ENCODE data around the gene TRIM32. TPM values are rescaled to one million over a fixed set of nuclear protein-coding genes. Genes with fewer than 3 reads are reported as not detected.

TRIM32 gene
- total and polyA plus RNA-seq, 2 of the 13 experiments (the other 11 are each of a cell fraction or from before 2014, with no cell fraction given): 6.5 to 7.7 TPM

- TF ChIP-seq ZBTB20 (CRISPR knock-in tag; IDR thresholded peaks at IDR 0.05; ENCODE audit: borderline replicate concordance, low read depth) (no peak), ZNF33A (CRISPR knock-in tag; IDR thresholded peaks at IDR 0.05; ENCODE audit: borderline replicate concordance) (no peak), ZNF225 (CRISPR knock-in tag; IDR thresholded peaks at IDR 0.05) (no peak), NR3C1 (CRISPR knock-in tag; IDR thresholded peaks at IDR 0.05) (no peak)
Observed at GRCh38 chr9:116685166-116685565, 1.9 kb upstream of the TRIM32 start (continued).

- Histone ChIP-seq H3K4me2 (ENCODE audit: low read depth, low read length) (peak overlapping the region; percentile 95), H2AFZ (ENCODE audit: low read length) (peak overlapping the region; percentile 99), H3K27me3 (ENCODE audit: control insufficient read depth in 1 of 2, insufficient read depth in 2 of 2, low read length in 2 of 2) (no peaks in the 10 kb centered on the region; a peak in 1 of 5 replicates), H3K4me3 (replicated peaks in 1 of 3; ENCODE audit: insufficient read depth in 1 of 3, low read depth in 2 of 3, low read length in 3 of 3) (peak overlapping the region; percentile 81 to 91 (median 83)), H3K9ac (ENCODE audit: insufficient read depth, low read depth, low read length) (peak overlapping the region; percentile 82), H3K36me3 (replicated peaks in 1 of 2; ENCODE audit: control insufficient read depth in 1 of 2, insufficient read depth in 2 of 2, low read length in 2 of 2) (no peaks in the 10 kb centered on the region), H3K4me1 (ENCODE audit: insufficient read depth, low read length) (peaks cover 55% of the 10 kb centered on the region), H3K27ac (ENCODE audit: extremely low read length, insufficient read depth, low read length) (peak overlapping the region; percentile 66), H4K20me1 (ENCODE audit: insufficient read depth, low read length) (no peaks in the 10 kb centered on the region), H3K79me2 (ENCODE audit: insufficient read depth, low read length) (peaks cover 22% of the 10 kb centered on the region), H3K9me3 (ENCODE audit: low read length) (peaks cover 5% of the 10 kb centered on the region; the same call in 1 of the 2 replicates)
- in situ Hi-C loops (cut with HindIII; ENCODE audit: extremely low pct_ligation_motif_present, low pct_unique_long_range_greater_than_20kb) (no loop called here), intact Hi-C loops (cut with micrococcal nuclease; ENCODE audit: unreplicated experiment) (loop anchor here (5.0 kb wide), 1 partner anchor 744 kb away; no protein-coding TSS in a partner anchor)
- DNase-seq (ENCODE audit: low spot score): no peak
- ChIA-PET POLR2A (interaction anchor here (1.4 to 2.0 kb wide), 5 partner anchors 16 to 742 kb away, joined by 3 to 8 read pairs (median 4); no protein-coding TSS in a partner anchor), CTCF (ENCODE audit: low intra/inter-chr PET ratio, low total read pairs) (no interaction called here)
- BruUV-seq (replicated peaks): no TSS peak
- peak; percentile 59; the same call in 1 of the 2 replicates for TF ChIP-seq CEBPB (IDR thresholded peaks at IDR 0.05; ENCODE audit: borderline replicate concordance, low read depth, low read length)
- no peak for TF ChIP-seq STAT6 (CRISPR knock-in tag; IDR thresholded peaks at IDR 0.05; ENCODE audit: borderline replicate concordance)
- TF ChIP-seq CEBPG (CRISPR knock-in tag; IDR thresholded peaks at IDR 0.05): peak; percentile 69
- no peak for TF ChIP-seq IKZF4 (CRISPR knock-in tag; IDR thresholded peaks at IDR 0.05; ENCODE audit: borderline replicate concordance, low read depth, not compliant biosample characterization)
- TF ChIP-seq ZMAT3 (CRISPR knock-in tag; conservative IDR thresholded peaks at IDR 0.05): 0 out of 2 replicates have a peak, but pooled peaks have one; percentile 2
- TF ChIP-seq ZNF7 (CRISPR knock-in tag; IDR thresholded peaks at IDR 0.05): peak; percentile 15; the same call in 1 of the 2 replicates
- no peak; the same call in 2 of the 3 replicates for ATAC-seq
- peak; percentile 72 for FAIRE-seq
Observed at GRCh38 chr9:116686135-116686534, 970 bp upstream of the TRIM32 start.
